Fibroblast of the conjunctiva (primary cell): Measurements from ENCODE around the gene MXD1.

Experiments
- DNase-seq: peaks from one replicate; pipeline ENCODE4 v3.0.0-alpha.2; 2010; ENCODE audit warnings: low read depth

The MXD1 gene

GRCh38 chr2:69952336-69953115, 37.6 kb downstream of the MXD1 start:
- DNase-seq: no peak

- DNase-seq: no peak
Measured at GRCh38 chr2:69954084-69954483, 39.2 kb downstream of the MXD1 start.

- DNase-seq: no peak
Measured at GRCh38 chr2:69955029-69955428, 40.1 kb downstream of the MXD1 start.

GRCh38 chr2:69956475-69956979, 41.6 kb downstream of the MXD1 start:
- DNase-seq: no peak

- DNase-seq: no peak
Measured at GRCh38 chr2:69957965-69958364, 43.1 kb downstream of the MXD1 start.

GRCh38 chr2:69958480-69958879, 43.6 kb downstream of the MXD1 start:
- DNase-seq: no peak

GRCh38 chr2:69959425-69959824, 44.5 kb downstream of the MXD1 start:
- no peak for DNase-seq

- DNase-seq: no peak
Measured at GRCh38 chr2:69960821-69961220, 45.9 kb downstream of the MXD1 start.

GRCh38 chr2:69961496-69961895, 46.6 kb downstream of the MXD1 start, which contains the start of gene ASPRV1:
ASPRV1 (minus strand) TSS chr2:69961631; CDS start chr2:69961436, 195 bp downstream.
- DNase-seq: no peak

GRCh38 chr2:69962986-69963730, 48.2 kb downstream of the MXD1 start:
- no peak for DNase-seq

- DNase-seq: no peak
Measured at GRCh38 chr2:69964353-69964841, 49.5 kb downstream of the MXD1 start.

- no peak for DNase-seq
Measured at GRCh38 chr2:69965756-69966445, 51.0 kb downstream of the MXD1 start.

- DNase-seq: no peak
Measured at GRCh38 chr2:69966496-69966895, 51.6 kb downstream of the MXD1 start.

GRCh38 chr2:69968609-69969008, 53.7 kb downstream of the MXD1 start:
- DNase-seq: no peak

GRCh38 chr2:69969126-69969983, 54.4 kb downstream of the MXD1 start:
- DNase-seq: no peak

GRCh38 chr2:69969991-69970390, 55.1 kb downstream of the MXD1 start:
- DNase-seq: no peak

GRCh38 chr2:69972822-69973221, 57.9 kb downstream of the MXD1 start:
- DNase-seq: no peak

GRCh38 chr2:69973335-69973735, 58.4 kb downstream of the MXD1 start:
- DNase-seq: peak; percentile 21

GRCh38 chr2:69975136-69975852, 60.4 kb downstream of the MXD1 start:
- DNase-seq: no peak

GRCh38 chr2:69975853-69976462, 61.0 kb downstream of the MXD1 start:
- no peak for DNase-seq
